Amniotic epithelial cell (primary cell): Measurements from ENCODE around the gene NFYC.

ENCODE experiments used
- DNase-seq: peaks from one replicate; pipeline ENCODE4 v3.0.0-alpha.2; 2010; ENCODE audit warnings: low read depth

Gene NFYC

GRCh38 chr1:40691538-40692428, at the start of gene NFYC:
TSS of gene NFYC (plus strand) at chr1:40691704. CDS start at chr1:40738844, 47,140 bp downstream.
- peak; percentile 97 for DNase-seq

DNA sequence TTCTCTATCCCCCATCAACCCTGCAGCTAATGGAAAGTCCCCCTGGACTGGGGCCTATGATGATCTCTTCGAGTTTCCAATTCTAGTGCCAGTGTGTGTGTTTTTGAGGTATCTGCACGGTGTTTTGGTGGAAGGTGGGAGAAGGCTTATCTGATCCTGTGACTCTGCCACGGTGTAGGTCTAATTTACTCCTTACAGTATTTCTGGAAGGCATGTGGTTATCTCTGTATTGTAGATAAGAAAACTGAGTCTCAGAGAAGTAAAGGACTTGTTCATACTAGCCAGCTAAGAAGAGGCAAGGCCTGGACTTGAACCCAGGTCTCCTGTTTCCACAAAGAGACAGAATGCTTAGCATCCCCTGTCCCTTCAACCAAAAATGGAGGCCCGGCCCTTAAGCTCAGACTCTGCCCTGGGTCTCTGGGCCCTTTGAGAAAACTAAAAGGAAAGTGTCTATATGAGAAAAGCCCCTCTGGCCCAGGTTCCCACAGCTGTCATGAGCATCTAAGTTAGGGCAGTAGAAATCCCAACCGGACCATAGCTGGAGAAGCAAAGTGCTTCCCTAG, 46.3 kb upstream of the NFYC start:
- no peak for DNase-seq

- DNase-seq, result peak; percentile 20
Measured at GRCh38 chr1:40646315-40646714, 45.2 kb upstream of the NFYC start.

DNA sequence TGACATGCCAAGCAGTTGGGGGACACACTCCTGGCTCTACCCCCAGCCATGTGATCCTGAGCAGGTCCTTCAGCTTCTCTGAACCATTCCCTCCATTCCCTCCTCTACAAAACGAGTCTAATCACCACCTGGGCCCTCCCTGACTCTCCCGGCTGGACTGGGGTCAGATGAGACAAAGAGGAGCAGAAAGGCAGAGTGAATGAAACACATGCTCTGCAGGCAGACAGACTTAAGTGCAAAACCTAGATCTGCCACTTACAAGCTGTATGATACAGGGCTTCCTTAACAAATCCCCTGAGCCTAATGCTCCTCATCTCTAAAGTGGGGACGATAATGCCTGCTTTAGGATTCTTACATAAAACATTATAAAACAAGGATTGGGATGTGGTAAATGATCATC, 43.3 kb upstream of the NFYC start:
- DNase-seq, result no peak

GRCh38 chr1:40648928-40649591, 42.4 kb upstream of the NFYC start:
- no peak for DNase-seq

DNA sequence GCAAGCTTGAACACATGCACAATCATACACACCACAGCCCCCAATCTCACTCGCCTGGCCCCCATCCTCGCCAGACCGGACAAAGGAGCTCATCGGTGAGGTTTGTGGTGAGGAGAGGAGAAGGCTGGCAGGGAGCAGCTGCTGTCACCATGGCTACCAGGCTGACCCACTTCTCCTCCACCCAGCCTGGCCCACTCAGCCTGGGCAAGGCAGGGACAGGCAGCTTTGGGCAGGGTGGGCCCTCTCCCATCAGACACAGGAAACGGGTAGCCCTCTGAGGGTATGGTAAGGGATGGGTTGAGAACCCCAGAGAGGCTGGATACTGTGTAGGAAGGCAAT, 41.9 kb upstream of the NFYC start:
- DNase-seq, result no peak

GRCh38 chr1:40650075-40650474, 41.4 kb upstream of the NFYC start:
- DNase-seq, result no peak

GRCh38 chr1:40651138-40651857, 40.2 kb upstream of the NFYC start:
- no peak for DNase-seq

DNA sequence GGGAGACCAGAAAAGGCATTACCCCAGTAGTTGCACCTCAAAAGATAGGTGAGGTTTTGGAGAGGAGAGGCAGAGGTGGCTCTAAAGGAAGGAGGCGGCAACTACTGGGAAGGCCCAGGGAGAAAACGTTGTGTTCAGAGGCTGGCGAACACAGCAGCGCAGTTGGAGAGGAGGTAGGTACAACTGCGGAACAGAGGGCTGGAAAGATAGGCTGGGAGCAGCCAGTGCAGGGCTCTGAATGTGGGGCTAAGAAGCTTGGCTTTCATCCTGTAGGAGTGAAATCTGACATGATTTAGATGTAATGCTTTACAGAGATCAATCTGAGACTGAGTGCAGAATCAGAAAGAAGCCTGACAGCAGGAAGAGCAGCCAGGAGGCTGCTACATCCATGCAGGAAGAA, 39.0 kb upstream of the NFYC start:
- DNase-seq, result no peak

GRCh38 chr1:40652979-40653378, 38.5 kb upstream of the NFYC start:
- no peak for DNase-seq

DNA sequence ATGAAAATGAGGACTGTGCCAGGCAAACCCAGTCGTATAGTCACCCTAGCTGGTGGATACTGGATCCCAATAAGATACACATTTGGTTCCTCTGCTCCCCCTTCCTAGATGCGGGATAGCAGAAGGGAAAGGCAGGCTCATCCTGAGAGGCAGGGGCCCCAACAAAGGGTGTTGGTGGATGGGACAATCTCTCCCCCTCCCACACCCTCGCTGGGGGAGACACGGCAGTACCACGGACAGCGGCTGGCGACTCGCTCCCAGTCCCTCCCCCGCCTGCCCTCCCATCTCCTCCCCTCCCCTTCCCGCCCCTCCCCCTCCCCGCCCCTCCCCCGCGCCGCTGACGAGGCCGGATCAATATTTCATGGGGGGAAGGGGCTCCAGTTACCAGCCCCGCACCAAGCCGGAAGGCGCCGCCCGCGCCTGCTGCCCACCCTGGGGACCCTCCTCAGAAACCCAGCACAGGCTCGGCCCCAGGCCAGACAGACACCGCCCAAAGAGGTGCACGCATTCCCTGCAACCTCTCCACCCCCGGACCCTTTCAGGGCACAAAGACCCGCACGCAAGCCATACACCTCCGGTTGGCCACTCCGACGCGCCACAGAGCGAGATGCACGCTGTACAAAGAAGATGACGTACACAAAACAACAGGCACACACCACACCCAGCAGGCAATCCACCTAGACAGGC, 37.5 kb upstream of the NFYC start:
- DNase-seq, result no peak

- DNase-seq, result no peak
Measured at GRCh38 chr1:40657046-40657445, 34.5 kb upstream of the NFYC start.

DNA sequence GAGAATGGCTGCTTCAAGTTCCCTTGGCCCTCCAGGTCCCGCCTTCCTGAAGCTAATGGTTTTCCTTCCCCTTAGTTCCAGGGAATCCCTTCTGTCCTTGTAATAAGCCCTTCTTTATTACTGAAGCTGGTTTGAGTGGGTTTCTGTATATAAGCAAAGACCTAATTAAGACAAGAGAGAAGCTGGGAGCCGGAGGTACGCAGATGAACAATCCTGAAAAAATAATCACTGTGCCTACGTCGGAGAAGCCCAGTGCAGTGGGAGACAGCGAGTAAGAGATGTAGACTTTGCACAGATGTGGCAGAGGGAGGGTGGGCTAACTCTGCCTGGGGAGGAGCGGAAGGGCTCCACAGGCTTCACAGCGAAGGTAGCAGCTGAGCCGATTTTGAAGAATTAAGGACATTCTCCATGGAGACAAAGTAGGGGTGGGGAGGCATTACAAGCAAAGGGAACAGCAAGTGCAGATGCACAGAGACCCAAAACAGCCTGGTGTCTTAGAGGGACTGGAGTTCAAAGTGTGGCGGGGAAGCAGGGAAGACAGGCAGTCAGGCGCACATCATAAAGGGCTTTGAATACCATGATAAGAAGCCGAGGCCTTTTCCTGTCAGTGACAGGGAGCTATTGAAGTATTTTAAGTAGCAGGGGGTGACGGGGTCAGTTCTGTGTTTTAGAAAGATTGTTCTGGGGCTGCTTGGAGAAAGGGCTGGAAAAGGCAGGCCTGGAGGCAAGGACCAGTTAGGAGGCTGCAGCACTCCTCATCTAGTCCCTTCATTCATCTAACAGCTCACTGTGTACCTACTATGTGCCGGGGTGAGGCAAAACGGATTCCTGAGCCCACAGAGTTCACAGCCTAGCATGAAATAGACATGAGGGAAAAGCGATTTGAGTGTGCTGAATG, 32.5 kb upstream of the NFYC start:
- no peak for DNase-seq

DNA sequence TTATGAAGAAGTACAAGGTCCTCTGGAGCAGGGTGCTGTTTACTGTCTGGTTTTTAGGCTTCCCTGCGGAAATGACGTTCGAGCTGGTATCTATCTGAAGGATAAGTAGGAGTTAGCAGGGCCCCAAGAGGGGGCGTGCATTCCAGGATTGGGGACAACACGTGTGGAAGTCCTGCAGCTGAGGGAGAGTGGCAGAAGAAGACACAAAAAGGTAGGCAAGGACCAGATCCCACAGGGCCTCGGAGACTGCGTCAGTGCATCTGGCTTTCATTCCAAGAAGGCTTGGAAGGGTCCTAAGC, 31.9 kb upstream of the NFYC start:
- no peak for DNase-seq

DNA sequence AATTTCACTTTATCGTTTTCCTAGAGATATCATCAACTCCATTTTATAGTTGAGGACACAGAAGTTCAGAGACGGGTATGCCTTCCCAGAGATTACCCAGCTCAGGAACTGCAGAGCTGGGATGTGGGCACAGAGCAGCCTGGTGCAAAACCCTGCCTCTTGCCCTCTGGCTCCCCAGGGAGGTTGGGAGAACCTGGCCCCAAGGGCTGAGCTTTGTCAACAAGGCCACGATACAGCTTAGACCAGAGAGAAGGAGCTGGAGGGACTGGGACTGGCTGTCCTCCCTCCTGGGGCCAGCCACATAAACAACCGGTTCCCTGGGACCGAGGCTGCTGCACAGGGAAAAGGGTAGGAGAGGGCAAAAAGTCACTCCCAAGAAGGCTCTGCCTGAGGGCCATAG, 29.8 kb upstream of the NFYC start:
- no peak for DNase-seq

DNA sequence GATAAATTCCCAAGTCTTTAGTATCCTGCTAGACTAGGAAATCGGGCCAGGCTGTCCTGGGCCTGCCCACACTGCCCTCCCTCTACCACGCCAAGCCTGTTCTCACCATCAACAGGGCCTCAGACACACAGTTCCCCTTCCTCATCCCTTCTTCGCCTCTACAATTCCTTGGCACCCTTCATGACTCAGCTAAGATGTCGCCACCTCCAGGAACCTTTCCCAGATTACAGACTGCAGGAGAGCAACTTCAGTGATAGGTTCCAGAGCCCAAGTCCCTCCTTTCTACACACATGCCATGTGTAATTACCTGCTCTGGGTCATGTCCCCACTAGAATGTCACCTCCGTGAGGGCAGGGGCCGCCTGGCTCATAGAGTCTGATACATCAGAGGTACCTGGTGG, 29.4 kb upstream of the NFYC start:
- peak; percentile 35 for DNase-seq

GRCh38 chr1:40662864-40663263, 28.6 kb upstream of the NFYC start:
- peak; percentile 50 for DNase-seq

GRCh38 chr1:40663324-40664166, 28.0 kb upstream of the NFYC start:
- DNase-seq, result no peak

- no peak for DNase-seq
Measured at GRCh38 chr1:40664167-40664537, 27.4 kb upstream of the NFYC start.

GRCh38 chr1:40664791-40665190, 26.7 kb upstream of the NFYC start:
- DNase-seq, result no peak
